Smooth muscle cell (in vitro differentiated cells): Measurements from ENCODE around the gene MVB12B. TPM values are rescaled to one million over a fixed set of nuclear protein-coding genes. Genes with fewer than 3 reads are reported as not detected.
A peak's percentile ranks its signal among the peaks of the same experiment; 100 is the strongest.

Experiments used
- DNase-seq: peaks from one replicate; lab custom pipeline; 2025; ENCODE audit not compliant: unreplicated experiment; lab: John Stamatoyannopoulos, UW
- H2AFZ ChIP-seq: fragments of 200-600 bp; sonication (generic); 2 replicates; pipeline ENCODE4 v1.6.0; 2016; ENCODE audit warnings: antibody characterized with exemption, low read depth, mild to moderate bottlenecking
- H3F3A ChIP-seq: fragments of 200-600 bp; sonication (generic); 2 replicates; pipeline ENCODE4 v1.6.0; 2017; ENCODE audit warnings: antibody characterized with exemption, low read depth
- H3K27ac ChIP-seq: fragments of 200-600 bp; sonication (generic); 2 replicates; pipeline ENCODE4 v1.5.1; 2016; ENCODE audit warnings: low read depth, mild to moderate bottlenecking
- H3K27me3 ChIP-seq: fragments of 200-600 bp; sonication (generic); 2 replicates; pipeline ENCODE4 v1.6.1; 2016; ENCODE audit warnings: low read depth, mild to moderate bottlenecking
- H3K36me3 ChIP-seq: fragments of 200-600 bp; sonication (generic); 2 replicates; pipeline ENCODE4 v1.5.1; 2016; ENCODE audit warnings: low read depth
- H3K4me1 ChIP-seq: fragments of 200-600 bp; sonication (generic); 2 replicates; pipeline ENCODE4 v1.5.1; 2016; ENCODE audit warnings: low read depth
- H3K4me2 ChIP-seq: fragments of 200-600 bp; sonication (generic); 2 replicates; pipeline ENCODE4 v1.6.0; 2016; ENCODE audit warnings: mild to moderate bottlenecking
- H3K4me3 ChIP-seq: fragments of 200-600 bp; sonication (generic); 2 replicates; pipeline ENCODE4 v1.5.1; 2016; ENCODE audit warnings: mild to moderate bottlenecking
- H3K79me2 ChIP-seq: fragments of 200-600 bp; sonication (generic); 2 replicates; pipeline ENCODE4 v1.6.0; 2016; ENCODE audit warnings: low read depth, mild to moderate bottlenecking
- H3K9ac ChIP-seq: fragments of 200-600 bp; sonication (generic); 2 replicates; pipeline ENCODE4 v1.6.0; 2016; ENCODE audit warnings: low read depth
- H3K9me3 ChIP-seq: fragments of 200-600 bp; sonication (generic); replicated peaks from 2 replicates; pipeline ENCODE4 v1.5.1; 2016; ENCODE audit warnings: low read depth
- H4K20me1 ChIP-seq: fragments of 200-600 bp; sonication (generic); 2 replicates; pipeline ENCODE4 v1.6.0; 2016; ENCODE audit warnings: low read depth
- WGBS: methylation state at CpG from one replicate; pipeline ENCODE4 v1.1.7; 2016; ENCODE audit warnings: low lambda C conversion rate; 5-methylcytosine and 5-hydroxymethylcytosine counted together
- polyA plus RNA-seq: library from polyadenylated mRNA; unstranded; fragments of >200 nt; fragmentation: Nextera tagmentation; extraction: Ambion mirVana; gene quantifications from 2 replicates; pipeline ENCODE4 v1.2.1, GENCODE V29; 2016
- total RNA-seq: library from RNA; depleted of rRNA; stranded (reverse); fragments of >200 nt; gene quantifications from 2 replicates; pipeline ENCODE4 v1.2.3, GENCODE V29; 2014
- TF ChIP-seq, protein P1 (sequence below): fragments of 200-600 bp; sonication (generic); IDR thresholded peaks from 2 replicates; pipeline ENCODE4 v1.5.1; 2017; ENCODE audit warnings: borderline replicate concordance, mild to moderate bottlenecking, antibody characterized with exemption; ENCODE audit not compliant: insufficient read depth, poor library complexity, severe bottlenecking

Gene MVB12B
- total and polyA plus RNA-seq, 2 experiments from 2014 or later = 4.3 to 5.4 TPM

GRCh38 chr9:126393876-126394275, 67.2 kb downstream of the MVB12B start:
- H3K4me2 ChIP-seq = peak overlapping the region; percentile 15
- TF ChIP-seq, protein P1, sequence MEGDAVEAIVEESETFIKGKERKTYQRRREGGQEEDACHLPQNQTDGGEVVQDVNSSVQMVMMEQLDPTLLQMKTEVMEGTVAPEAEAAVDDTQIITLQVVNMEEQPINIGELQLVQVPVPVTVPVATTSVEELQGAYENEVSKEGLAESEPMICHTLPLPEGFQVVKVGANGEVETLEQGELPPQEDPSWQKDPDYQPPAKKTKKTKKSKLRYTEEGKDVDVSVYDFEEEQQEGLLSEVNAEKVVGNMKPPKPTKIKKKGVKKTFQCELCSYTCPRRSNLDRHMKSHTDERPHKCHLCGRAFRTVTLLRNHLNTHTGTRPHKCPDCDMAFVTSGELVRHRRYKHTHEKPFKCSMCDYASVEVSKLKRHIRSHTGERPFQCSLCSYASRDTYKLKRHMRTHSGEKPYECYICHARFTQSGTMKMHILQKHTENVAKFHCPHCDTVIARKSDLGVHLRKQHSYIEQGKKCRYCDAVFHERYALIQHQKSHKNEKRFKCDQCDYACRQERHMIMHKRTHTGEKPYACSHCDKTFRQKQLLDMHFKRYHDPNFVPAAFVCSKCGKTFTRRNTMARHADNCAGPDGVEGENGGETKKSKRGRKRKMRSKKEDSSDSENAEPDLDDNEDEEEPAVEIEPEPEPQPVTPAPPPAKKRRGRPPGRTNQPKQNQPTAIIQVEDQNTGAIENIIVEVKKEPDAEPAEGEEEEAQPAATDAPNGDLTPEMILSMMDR = no peak
- no peaks in the 10 kb centered on the region for H3K79me2 ChIP-seq
- no peaks in the 10 kb centered on the region for H3K27me3 ChIP-seq
- no peaks in the 10 kb centered on the region for H3K4me1 ChIP-seq
- peak overlapping the region; percentile 62 for H3K27ac ChIP-seq
- H4K20me1 ChIP-seq = no peaks in the 10 kb centered on the region
- H3K9me3 ChIP-seq = no peaks in the 10 kb centered on the region
- H3F3A ChIP-seq = no peaks in the 10 kb centered on the region
- no peak for DNase-seq
- H2AFZ ChIP-seq = no peak overlapping the region
- WGBS = 37% methylated on average over 6 of the region's 6 CpGs
- H3K36me3 ChIP-seq = no peaks in the 10 kb centered on the region
- H3K9ac ChIP-seq = no peak overlapping the region
- H3K4me3 ChIP-seq = no peak overlapping the region

DNA sequence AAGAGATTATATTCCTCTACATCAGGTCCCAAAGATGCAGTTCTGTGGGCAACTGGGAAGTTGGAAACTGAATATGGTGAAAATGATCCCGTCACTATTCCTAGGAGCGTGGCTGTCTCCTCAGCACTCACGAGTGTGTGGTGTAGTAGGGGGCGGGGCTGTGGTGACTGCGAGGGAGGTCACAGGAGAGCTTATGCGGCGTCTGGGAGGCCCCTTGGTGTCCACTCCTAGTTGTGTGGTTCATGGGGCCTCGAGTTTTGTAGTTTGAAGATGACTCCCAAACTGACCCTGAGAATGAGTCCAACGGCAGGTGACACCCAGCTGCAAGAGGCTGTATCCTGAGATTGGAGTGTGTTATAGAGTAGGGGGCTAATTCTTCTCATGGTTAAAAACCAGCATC, 68.2 kb downstream of the MVB12B start:
- no peaks in the 10 kb centered on the region for H4K20me1 ChIP-seq
- no peak overlapping the region for H2AFZ ChIP-seq
- H3K9ac ChIP-seq = no peak overlapping the region
- no peak for DNase-seq
- no peak overlapping the region for H3K4me2 ChIP-seq
- 79% methylated on average over 9 of the region's 9 CpGs for WGBS
- H3K27me3 ChIP-seq = no peaks in the 10 kb centered on the region
- TF ChIP-seq, protein P1 = no peak
- no peak overlapping the region for H3K4me3 ChIP-seq
- no peak overlapping the region for H3K27ac ChIP-seq
- H3K9me3 ChIP-seq = no peaks in the 10 kb centered on the region
- no peaks in the 10 kb centered on the region for H3F3A ChIP-seq
- H3K36me3 ChIP-seq = no peaks in the 10 kb centered on the region
- no peaks in the 10 kb centered on the region for H3K4me1 ChIP-seq
- no peaks in the 10 kb centered on the region for H3K79me2 ChIP-seq

DNA sequence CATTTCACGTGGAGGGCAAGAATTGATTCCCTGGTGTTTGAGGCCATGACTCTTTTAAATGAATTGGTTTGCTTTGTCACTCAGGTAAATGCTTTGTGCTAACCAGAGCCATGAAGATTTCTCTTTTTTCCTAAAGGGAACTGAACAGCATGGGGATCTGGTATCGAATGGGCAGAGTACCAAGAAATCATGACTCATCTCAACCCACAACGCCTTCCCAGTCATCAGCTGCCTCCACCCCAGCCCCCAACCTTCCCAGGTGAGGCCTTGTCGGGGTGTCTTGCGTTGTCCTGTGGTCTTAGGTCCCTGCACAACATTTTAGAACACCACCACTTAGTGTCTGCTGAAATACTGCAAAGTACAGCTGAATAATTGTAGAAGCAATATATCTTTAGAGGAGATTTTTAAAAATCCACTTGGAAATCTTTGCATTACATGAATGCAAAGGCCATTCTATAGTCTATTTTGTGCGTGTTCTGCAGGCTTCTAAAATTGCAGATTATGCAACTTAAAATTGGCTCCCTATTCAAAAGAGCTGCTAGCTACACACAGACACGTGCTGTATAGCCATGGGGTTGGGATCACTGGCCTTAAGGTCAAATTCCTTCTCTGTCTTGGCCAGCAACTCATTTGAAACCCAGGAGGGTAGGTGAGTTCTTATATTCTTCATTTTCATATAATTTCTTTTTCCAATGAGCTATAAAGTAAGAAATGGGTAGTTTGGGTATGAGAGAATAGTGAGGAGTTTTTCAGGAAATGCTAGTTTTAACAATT, 69.0 kb downstream of the MVB12B start:
- Histone ChIP-seq H3K4me3 (no peak overlapping the region), H3K9me3 (no peaks in the 10 kb centered on the region), H3K27ac (no peak overlapping the region), H3K4me2 (no peak overlapping the region), H3F3A (no peaks in the 10 kb centered on the region), H2AFZ (no peak overlapping the region), H3K4me1 (no peaks in the 10 kb centered on the region), H3K27me3 (no peaks in the 10 kb centered on the region), H4K20me1 (no peaks in the 10 kb centered on the region), H3K79me2 (no peaks in the 10 kb centered on the region), H3K36me3 (no peaks in the 10 kb centered on the region), H3K9ac (no peak overlapping the region)
- no peak for DNase-seq
- TF ChIP-seq, protein P1 = no peak
- 81% methylated on average over 7 of the region's 7 CpGs for WGBS

DNA sequence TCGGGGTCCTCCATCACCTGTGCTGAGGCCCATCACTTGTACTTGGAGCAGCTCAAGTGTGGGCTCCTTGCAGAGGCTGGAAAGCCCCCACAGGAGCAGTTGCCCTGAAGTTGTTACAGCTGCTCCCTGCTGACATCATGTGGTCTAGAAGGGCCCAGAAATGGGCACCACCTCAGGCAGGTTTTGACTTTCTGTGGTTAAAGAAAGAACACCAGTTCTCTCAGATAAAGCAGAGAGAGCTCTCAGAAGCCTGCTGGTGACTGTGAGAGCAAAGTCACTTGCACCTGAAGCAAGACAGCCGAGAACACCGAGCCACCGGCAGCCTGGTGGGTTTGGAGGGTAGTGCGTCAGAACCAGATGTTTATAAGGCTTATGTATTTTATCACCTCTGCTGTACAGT, 70.4 kb downstream of the MVB12B start:
- Histone ChIP-seq H3K79me2 (no peaks in the 10 kb centered on the region), H3F3A (no peaks in the 10 kb centered on the region), H2AFZ (no peak overlapping the region), H3K9me3 (no peaks in the 10 kb centered on the region), H3K4me3 (no peak overlapping the region), H3K9ac (no peak overlapping the region), H3K4me2 (no peak overlapping the region), H3K36me3 (no peaks in the 10 kb centered on the region), H3K27me3 (no peaks in the 10 kb centered on the region), H3K4me1 (no peaks in the 10 kb centered on the region), H4K20me1 (no peaks in the 10 kb centered on the region), H3K27ac (no peak overlapping the region)
- no peak for DNase-seq
- TF ChIP-seq, protein P1 = no peak
- WGBS = 96% methylated on average over 5 of the region's 5 CpGs
